HG02981 (cell line): ENCODE results near the gene RRAD.
"Not testable (repeated sequence)": the region's sequence is repeated elsewhere in the genome, so short reads cannot be mapped to it uniquely, and the experiment has no call there.

Experiments used
- ATAC-seq: cut with Tn5 transposase; IDR thresholded peaks from one replicate; pipeline ENCODE4 v1.9.1; 2021; ENCODE audit warnings: mild to moderate bottlenecking, moderate library complexity; ENCODE audit not compliant: unreplicated experiment

The RRAD gene

GRCh38 chr16:66935314-66936011, 10.1 kb upstream of the RRAD start, which contains the start of gene CES2:
Gene CES2 (plus strand): TSS chr16:66935516. CDS start chr16:66935636, 120 bp downstream.
- no peak for ATAC-seq

GRCh38 chr16:66934839-66935313, 9.5 kb upstream of the RRAD start:
- not testable (repeated sequence) for ATAC-seq

DNA sequence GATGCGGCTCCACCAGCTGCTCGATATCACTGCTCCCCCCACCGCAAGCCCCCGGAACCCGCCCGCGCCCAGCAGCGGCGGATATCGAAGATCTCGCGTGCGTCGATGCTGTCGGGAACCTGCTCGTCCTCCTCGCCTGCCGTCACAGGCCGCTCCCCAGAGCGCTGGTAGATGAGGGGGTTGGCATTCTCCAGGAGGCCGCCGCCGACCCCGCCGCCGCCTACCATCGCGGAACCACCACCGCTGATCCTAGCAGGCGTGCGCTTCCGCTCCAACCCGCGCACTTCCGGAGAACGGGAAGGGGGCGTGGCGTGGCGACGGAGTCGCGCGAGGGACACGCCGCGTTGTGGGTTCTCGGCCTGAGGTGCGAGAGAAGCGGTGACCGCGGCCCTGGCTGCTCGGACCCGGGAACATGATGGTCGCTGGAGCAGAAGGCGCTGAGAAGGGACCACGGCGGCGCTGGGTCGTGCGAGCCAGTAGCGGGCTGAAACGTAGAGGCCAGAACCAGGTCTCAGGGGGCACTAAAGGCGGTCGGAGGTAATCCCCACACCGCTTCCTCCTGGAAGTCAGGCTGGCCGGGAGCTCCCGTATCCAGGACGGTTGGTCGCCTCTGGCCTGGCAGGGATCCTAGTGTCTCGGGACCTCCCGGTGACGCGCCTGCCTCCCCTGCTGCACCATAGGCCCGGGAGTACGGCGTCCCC, 9.0 kb upstream of the RRAD start, which contains the start of gene CIAO2B:
TSS of gene CIAO2B (minus strand) at position 265 of the 701 bp plus-strand sequence. CDS start at position 227, 38 bp downstream.
- peak; percentile 77 for ATAC-seq

- ATAC-seq = peak; percentile 8
These were observed 8.4 kb upstream of the RRAD start for GRCh38 chr16:66933776-66934137.

GRCh38 chr16:66932076-66932475, 6.7 kb upstream of the RRAD start:
- ATAC-seq = no peak

- ATAC-seq = no peak
These were observed 6.3 kb upstream of the RRAD start for GRCh38 chr16:66931665-66932064.

GRCh38 chr16:66930189-66930588, 4.9 kb upstream of the RRAD start:
- ATAC-seq = no peak

DNA sequence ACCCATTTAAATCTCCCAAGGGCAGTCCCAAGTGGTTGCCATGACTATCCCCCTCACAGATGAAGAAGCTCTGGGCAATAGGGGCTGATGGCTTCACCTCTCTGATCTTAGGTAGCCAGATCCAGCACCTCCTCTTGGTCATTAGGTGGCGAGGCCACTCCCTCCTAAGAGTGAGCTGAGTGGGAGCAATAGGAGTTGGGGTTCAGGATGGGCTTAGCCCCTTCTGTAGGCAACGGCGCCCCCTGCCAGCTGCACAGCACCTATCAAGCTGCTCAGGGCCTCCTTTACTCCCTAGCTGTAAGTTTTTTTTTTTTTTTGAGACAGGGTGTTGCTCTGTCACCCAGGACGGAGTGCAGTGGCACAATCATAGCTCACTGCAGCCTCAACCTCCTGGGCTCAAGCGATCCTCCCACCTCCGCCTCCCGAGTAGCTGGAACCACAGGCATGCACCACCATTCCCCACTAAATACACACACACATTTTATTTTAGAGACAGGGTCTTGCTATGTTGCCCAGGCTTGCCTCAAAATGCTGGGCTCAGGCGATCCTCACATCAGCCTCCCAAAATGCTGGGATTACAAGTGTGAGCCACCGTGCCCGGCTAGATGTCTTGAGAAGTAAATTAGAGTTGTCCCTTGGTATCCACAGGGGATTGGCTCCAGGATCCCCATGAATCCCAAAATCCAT, 3.5 kb upstream of the RRAD start:
- no peak for ATAC-seq

DNA sequence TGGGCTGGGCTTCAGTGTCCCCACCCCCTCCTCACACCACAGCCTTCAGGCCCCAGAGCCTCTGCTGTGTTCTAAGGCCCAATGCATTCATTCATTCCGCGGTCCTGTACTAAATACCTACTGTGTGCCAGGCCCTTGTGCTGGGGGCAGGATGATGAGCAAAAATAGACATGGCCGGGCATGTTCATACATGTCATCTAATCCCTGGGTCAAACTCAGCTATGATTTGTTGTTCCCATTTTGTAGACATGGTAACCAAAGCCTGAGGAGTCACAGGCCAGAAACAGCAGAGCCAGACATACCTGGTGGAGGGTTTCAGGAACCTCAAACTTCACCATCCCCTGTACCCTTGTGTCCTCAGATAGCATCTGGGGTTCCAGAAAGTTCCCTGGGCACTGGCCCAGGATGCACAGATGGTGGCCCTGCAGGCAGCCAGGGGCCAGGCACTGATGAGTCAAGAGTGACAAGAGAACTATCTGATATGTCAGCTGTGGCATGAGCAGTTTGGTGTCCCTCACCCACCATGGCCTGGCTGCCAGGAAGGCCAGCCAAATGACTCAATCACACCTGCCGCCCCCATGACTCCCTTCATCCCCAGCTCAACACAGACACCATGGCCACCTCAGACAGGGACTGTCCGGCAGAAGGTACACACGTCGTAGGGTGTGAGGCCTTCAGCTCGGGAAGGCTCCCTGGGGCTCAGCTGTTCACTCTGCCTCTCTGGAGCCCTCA, 2.7 kb upstream of the RRAD start:
- ATAC-seq = no peak

- ATAC-seq = no peak
These were observed 1.7 kb upstream of the RRAD start for GRCh38 chr16:66926961-66927436.

- no peak for ATAC-seq
These were observed 1.0 kb upstream of the RRAD start for GRCh38 chr16:66926171-66926947.

DNA sequence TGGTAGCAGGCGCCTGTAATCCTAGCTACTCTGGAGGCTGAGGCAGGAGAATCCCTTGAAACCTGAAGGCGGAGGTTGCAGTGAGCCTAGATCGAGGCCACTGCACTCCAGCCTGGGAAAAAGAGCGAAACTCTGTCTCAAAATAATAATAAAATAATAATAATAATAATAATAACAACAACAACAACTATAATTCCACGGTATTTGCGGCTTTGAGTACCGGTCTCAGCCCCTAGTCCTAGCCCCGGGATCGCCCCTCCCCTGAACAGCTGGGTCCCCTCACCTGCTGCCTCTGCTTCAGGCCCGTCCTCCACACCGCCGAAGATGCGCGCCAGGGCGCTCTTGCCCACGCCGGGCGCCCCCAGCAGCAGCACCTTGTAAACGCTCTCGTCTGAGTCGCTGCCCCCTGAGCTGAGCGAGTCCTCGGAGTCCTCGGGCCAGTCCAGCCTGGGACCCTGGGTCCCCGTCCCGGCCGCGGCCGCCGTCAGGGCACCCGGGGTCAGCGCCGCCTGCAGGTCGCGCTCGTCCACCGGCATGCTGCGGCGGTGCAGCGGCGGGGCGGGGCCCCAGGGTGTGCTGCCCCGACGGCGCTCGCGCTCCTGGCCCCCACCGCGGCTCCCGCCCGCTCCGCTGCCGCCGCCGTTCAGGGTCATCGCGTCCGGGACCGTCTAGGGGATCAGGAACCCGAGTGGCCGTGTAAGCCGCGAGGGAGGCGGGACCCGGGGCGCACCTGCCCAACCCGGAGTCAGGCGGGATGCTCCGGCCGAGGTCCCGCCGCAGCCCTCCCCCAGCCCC, 611 bp downstream of the RRAD start:
- ATAC-seq = no peak

GRCh38 chr16:66923866-66924265, 1.5 kb downstream of the RRAD start:
- ATAC-seq = no peak

GRCh38 chr16:66923247-66923731, 2.0 kb downstream of the RRAD start:
- no peak for ATAC-seq

DNA sequence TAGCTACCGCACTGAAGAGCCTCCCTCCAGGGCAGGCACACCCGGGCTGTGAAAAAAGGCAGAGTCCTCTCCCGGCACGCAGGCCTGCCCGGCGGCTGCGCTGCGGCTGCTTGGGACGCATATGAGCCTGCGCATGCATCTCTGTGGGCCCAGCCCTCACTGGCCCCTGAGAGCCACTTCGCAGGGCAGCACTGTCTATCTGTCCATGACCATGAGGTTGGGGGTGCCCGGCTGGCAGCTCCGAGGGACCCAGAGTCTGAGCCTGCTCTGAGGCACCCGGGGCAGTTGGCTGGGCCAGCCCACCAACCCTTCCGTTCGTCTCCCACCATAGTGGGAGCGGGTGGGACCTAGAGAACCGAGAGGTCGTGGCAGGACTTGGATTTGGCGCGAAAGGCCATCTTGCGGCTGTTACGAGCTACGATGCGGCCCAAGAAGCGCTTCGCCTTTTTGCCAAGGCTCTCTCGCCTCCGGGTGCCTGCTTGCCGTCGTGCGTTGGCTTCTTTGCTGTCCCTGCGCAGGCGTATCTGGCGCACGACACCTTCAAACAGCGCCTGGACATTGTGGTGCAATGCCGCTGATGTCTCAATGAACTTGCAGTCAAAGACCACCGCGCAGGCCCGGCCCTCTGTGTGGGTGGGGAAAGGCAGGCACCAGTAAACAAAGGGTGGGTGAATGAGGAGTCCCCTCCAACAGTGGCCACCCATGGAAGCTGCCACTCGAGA, 3.4 kb downstream of the RRAD start:
- no peak for ATAC-seq

- ATAC-seq = no peak
These were observed 4.2 kb downstream of the RRAD start for GRCh38 chr16:66920924-66921680.

- no peak for ATAC-seq
These were observed 5.1 kb downstream of the RRAD start for GRCh38 chr16:66920299-66920590.
